CD4-positive, alpha-beta T cell treated with Interleukin-15 for 1 hour (primary cell): ENCODE measurements around the gene PTPRR.
"Not testable (repeated sequence)": the region's sequence is repeated elsewhere in the genome, so short reads cannot be mapped to it uniquely, and the experiment has no call there.

ENCODE experiments used
- DNase-seq: peaks from one replicate; pipeline ENCODE4 v3.0.0-alpha.2; 2020

Gene PTPRR

DNA sequence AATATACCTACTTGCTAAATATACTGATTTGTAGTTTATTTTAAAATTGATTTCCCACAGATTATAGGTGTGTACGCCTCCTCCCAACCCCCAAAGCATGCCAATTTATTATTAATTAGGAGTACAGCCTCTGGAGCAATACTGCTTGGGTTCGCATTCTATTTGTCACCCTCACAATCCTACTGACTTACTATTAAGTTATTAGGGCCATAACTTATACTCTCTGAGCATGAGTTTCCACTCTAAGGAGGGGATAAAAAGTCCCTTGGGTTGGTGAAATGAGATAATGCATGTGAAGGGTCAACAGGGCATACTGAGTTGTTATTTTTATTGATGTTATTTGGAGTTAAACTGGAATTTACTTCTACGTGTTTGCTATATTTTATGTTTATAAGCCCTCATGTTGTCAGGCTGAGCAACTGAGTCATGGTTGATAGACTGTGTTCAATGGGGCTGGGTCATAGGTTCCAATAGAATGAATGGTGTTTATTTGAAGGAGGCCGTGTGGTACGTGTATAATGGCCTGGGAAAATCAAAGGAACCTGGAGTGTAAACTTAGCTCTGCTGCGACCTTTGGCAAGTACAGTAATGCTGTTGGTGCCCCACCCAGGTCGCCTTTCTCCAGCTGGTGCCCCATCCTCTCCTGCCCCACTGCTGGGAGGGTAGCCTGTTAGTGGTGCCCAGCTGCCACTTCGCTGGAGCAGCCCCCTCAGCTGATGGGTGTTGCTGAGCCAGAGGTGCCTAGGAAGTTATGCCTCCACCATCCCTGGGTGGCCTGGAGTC is 184.0 kb downstream of the PTPRR start:
- DNase-seq: no peak

DNA sequence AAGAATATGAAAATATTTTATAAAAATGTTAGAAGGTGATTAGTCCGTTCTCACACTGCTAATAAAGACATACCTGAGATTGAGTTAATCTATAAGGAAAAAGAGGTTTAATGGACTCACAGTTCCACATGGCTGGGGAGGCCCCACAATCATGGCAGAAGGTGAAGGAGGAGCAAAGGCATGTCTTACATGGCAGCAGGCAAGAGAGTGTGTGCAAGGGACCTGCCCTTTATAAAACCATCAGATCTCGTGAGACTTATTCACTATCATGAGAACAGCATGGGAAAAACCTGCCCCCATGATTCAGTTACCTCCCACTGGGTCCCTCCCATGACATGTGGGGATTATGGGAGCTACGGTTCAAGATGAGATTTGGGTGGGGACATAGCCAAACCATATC is 185.3 kb downstream of the PTPRR start:
- DNase-seq: not testable (repeated sequence)

DNA sequence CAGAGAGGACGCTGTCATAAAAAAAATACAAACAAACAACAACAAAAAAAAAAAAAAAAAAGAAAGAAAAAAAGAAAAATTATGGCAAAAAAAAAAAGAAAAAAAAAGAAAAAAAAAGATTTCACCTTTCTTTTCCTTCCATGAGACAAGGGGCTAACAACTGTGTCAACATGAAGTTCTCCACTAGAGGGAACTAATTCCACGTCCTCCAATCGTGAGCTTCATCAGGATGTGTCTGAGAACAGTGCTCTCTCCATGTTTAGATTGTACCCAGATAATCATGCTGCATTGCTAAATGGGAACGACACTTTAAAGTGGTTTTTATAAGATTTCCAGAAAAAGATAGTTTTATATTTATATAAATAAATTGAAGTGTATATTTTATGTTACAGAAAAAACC is 187.2 kb downstream of the PTPRR start:
- no peak for DNase-seq

DNA sequence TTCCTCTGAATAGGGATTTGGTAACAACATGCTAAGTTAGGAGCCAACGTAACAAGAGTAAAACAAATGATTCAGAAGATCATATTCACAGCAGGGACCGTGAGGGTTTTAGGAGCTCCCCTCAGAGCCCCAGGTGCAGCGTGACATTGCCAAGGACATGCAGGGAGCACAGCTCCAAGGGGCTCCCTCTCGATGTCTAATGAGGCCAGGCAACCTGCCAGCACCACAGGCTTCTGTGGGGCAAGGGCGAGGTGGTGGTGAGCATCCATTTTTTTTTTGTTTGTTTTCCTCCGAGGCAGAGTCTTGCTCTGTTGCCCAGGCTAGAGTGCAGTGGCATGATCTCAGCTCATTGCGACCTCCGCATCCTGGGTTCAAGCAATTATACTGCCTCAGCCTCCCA is 188.3 kb downstream of the PTPRR start:
- no peak for DNase-seq

DNA sequence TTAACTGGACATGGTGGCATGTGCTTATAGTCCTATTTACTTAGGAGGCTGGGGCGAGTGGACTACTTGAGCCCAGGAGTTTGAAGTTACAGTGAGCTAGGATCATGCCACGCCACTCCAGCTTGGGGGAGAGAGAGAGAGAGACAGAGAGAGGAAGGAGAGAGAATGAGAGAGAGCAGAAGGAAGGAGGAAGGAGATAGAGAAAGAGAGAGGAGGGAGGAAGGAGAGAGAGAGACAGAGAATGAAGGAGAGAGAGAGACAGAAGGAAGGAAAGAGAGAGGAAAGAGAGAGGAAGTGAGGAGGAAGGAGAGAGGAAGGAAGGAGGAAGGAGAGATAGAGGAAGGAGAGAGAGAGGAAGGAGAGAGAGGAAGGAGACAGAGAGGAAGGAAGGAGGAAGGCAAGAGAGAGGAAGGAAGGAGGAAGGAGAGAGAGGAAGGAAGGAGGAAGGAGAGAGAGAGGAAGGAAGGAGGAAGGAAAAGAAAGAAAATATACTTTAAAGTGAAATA is 189.8 kb downstream of the PTPRR start:
- no peak for DNase-seq

DNA sequence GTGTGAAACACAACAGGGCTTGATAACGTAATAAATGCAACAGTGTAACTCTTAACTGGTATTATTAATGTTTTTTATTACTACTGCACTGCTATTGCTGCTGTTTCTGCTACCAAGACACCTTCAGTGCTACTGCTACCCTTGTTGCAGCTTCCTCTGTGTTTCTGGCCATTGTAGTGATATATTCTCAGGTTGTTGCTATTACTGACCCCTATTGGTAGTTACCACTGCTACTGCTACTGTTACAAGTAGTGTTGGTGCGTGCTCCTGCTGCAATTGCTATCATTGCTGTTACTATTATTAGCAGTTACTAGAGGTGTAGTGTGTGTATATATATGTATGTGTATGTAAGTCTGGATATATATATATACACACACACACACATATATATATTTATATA is 196.1 kb downstream of the PTPRR start:
- no peak for DNase-seq

DNA sequence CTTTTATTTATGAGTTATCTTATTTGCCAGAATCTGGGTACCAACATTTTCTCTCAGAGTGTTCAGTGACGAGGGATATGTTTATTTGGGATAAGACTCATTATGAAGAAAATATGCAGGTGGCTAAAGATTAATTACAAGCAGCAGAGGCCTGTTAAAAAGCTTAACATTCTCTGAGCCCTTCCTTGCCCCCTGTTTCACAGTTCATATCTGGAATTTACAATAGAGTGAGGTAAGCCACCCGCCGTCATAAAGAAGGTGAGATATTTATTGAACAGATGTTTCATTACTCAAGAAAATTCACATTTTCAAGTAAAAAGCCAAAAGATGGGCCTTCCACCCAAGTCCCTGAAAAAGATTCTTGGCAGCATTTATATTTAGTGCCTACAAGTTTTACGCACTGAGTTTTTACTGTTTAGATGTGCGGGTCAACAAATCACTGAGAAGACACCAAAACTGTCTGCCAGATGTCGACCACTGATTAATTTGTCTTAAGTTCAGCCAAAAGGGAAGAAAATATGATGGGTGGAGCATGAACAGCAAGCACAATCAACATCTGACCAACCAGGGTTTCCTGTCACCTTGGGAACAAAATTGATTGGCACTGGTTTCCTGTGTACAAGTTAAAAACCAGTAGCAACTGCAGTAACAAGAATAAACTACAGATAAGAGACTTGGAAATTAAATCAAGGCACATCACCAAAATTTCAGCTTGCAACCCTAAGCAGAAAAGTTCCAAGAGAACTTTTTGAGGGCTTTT is 197.8 kb downstream of the PTPRR start:
- no peak for DNase-seq

DNA sequence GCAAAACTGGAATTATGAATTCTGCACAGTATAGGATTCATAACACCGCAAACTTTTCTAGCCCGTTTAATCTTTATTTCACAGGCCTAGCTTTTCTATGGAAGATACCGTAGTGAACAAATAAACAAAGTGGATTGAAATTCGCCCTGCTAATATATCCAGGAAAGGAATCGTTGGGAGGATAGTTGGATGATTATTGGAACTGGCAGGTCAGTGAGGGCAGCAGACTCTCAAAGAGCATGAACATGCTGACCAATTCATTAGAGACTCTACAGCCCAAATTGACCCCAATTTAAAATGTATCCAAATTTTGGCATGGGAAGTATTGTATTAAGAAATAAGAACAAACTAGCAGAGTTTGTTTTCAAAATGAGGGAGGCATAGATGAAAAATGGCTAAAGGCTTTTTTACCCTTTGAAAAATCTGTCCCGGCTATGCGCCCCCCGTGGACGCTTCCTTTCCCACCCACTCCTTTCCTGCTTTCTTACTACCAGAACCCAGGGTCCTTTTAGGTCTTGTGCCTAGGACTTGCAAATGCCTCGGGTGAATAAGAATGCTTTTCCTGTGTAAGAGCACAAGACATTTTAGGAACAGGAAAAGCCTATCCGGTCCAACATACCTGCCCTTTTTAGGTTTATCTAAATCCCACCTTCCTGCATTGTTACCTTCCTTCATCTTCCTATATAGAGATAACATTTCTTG is 198.7 kb downstream of the PTPRR start:
- no peak for DNase-seq

DNA sequence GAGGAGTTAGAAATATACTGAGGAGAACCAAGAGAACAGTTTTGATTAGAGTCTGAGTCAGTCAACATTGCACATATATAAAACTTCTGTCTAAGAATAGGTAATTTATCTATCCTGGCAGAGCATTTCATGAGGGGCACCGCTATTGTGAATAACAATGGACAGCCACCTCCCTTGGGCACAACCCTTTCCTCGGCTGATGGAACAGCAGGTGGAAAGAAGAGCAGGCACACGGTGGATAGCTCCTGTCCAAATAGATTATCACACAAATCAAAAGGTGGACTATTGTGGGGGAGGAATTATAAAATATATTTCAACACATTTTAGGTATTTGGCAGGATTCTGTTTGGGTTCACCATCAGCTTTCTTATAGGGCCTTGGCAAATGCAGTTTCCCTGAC is 199.3 kb downstream of the PTPRR start:
- DNase-seq: no peak

DNA sequence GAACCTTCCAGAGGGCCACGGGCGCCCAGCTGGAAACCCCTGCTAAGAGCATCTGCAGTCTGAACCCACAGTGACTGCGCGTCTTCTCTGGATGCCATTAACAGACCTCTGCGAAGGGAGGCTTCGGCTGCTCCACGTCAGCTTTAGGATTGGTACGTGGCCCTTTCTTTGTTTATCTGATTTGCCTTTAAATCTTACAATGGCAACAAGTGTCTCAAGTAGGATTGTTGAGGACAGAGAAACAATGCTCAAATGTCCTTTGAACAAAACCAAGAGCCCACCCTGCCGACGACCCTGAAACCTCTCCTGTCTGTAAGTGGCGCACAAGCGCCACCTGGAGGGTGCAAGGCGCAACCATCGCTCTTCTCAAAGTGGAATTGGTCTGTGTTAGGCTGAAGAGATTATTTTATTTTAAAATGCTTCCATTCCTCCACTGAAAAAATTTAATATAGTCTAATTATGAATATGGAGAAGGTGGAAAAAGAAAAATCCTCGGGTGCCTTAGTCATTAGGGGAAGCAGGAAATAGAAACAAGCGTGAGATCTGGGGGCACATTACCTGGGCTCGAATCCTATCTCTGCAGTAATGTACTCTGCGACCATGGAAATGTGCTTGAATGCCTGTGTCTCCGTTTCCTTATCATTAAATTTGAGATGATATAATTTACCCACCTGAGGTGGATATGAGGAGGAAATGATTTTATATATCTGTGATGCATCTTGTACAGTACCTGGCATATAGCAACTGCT is 200.7 kb downstream of the PTPRR start:
- DNase-seq: no peak

DNA sequence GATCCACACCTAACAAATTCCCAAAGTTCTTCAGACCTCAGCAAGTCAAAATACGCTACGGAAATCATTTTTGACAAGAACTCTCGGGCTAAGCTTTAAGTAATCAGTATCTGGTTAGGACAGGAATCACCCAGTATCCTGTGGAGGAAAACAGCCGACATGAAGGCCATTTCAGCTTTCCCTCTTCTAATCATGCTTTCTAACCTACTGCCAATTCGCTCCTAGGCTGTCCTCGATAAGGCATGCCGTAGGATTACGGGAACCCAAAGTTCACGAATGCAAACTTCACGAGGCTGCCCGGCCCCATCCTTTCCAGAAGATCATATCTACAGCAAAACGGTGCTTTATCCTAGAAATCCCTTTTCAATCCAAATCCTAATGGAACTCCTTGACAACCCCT is 201.5 kb downstream of the PTPRR start:
- no peak for DNase-seq

DNA sequence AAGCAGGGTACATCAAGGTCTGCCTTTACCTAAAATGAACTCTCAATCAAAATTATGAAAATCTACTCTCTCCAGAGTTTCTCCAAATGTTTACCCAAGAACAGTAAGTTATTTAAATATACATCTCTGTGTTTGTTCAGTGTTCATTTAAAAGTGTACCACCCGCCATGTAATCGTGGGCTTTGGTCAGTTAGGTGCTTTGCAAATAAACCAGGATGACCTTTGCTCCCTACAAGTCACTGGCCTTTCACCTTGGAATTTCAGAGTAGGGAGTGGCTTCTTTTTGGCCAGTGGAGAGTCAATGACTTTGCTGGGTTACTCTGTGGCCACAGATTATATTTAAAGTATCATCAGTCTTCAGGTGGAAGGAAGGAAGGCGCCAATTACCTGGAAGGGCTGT is 208.7 kb downstream of the PTPRR start:
- no peak for DNase-seq

DNA sequence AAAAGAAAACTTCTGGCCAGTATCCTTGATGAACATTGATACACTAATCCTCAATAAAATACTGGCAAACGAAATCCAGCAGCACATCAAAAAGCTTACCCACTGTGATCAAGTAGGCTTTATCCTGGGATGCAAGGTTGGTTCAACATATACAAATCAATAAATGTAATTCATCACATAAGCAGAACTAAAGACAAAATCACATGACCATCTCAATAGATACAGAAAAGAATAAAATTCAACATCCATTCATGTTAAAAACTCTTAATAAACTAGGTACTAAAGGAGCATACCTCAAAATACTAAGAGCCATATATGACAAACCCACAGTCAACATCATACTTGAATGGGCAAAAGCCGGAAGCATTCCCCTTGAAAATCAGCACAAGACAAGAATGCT is 211.5 kb downstream of the PTPRR start:
- DNase-seq: no peak

DNA sequence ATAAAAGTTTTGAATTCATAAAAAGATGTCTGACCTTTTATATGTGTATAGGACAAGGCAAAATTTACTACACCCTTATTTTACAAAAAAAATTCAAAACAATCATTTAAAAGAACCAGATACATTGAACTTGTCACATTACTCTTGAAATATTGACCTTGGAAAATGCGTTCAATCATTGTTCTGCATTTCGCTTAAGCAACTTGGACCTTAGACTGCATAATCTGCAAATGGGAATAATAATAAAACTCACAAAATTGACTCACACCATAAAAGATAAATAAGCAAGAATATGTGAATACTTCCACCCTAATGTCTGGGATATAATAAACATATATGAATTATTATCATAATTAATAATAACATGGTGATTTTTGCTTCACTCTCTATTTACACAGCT is 213.9 kb downstream of the PTPRR start:
- DNase-seq: no peak

DNA sequence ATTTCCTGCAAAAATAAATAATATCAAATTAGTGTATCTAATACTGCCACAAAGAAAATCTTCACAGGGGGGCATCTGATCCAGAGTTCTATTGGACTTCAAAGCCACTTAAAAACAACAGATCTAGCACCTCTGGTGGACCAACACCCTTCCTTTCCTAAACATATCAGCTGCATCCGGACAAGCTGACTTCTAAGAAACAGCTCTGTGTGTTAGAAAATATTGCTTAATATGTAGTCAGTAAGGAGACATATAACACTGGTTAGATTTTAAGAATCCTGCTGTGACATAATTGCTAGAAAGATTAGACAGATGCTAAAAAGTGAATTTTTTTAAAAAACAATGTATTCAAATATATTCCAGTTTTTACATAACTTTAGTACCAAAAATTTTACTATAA is 222.2 kb downstream of the PTPRR start:
- no peak for DNase-seq

DNA sequence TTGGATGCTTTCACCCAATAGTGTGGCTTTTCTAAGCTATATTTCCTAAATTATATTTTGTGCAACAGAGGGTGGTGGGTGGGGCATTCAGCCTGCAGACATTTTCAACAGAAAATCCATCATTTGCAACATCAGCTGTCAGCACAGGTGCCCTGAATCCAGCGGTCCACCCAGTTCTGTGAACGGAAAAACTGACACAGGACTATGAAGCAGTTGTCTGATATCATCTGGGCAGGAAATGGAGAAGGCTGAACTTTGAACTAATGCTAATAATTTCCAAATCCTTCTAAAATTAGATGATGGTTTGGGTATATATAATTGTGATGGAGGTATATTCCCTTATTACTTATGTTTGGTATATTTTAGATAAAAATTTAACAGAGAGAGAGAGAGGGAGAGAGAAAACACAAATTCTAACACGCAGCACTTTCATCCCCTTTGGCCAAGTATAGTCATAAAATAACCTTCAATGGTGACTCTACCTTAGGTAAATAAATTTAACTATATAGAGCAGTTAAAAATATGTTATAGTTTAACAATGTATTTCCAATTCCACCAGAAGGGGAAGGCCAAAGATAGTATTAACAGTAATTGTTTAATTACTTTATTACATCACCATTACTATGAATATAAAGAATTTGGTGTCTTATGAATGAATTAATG is 225.0 kb downstream of the PTPRR start:
- DNase-seq: no peak

DNA sequence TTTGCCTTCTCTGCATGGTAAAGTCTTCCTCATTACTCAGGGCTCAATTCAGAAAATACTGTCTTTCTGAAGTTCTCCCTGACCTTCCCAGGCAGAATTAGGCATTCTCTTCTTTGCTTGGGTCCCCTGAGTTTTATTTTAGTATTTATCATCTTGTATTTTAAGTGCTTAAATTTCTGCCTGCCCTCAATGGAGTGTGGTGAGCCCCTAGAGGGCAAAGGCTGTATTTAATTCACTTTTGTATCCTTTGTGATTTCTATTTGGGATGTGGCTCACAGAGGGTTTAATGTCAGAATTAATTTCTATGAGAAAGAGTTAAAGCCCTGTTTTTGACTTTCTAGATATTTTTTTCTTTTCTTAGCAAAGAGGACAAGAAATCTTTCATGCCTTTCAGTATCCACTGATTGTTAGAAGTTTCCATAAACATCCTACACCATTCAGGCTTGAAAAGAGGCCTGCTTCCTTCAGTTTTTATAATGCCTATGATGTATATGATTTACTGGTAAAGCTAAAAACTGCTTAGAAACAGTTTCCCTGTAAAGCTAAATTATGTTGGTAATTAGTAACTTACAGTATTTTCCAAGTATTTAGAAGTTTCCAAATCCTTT is 227.8 kb downstream of the PTPRR start:
- no peak for DNase-seq

DNA sequence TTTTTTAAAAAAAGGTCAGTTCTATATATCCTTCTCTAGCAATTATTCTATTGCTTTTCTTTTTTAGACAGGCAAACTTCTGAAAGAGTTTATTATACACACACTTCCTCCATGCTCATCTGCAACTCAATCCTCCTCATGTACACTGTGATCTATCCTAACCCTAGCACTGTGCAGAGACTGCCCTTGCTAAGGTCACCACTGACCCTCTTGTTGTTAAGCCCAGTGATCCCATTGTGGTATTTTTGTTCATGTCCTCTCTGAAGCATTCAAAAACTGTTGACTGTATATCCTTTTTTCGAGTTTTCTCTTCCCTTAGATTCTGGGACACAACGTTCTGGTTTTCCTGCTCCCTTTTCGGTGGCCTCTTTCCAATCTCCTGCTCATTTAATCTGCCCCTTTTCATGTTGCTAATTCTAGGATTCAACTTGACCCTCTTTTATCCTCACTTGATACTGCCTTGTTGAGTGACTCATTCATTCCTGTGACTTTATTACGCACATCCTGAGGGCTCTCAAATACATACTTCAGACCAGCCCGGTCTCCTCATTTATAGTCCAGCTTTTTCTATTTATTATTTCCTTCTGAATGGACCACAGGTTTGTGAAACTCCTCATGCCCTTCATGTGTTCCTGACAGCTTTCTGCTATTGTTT is 229.4 kb downstream of the PTPRR start:
- DNase-seq: no peak

DNA sequence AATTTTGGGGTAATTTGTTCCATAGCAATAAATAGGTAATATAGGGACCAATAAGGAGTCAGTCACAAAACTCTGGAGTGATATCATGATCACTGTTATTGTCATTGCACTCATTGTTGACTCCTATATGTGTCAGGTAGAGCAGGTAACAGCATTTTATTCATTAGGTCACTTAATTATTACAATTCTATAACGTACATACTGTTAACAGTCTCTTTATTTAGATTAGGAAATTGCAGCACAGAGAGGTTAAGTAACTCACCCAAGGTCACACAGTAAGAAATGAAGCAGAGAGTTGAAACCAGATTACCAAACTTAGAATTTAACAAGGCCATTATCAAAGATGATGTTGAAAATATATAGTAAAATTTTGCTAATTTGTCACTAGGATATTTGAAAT is 233.6 kb downstream of the PTPRR start:
- no peak for DNase-seq

DNA sequence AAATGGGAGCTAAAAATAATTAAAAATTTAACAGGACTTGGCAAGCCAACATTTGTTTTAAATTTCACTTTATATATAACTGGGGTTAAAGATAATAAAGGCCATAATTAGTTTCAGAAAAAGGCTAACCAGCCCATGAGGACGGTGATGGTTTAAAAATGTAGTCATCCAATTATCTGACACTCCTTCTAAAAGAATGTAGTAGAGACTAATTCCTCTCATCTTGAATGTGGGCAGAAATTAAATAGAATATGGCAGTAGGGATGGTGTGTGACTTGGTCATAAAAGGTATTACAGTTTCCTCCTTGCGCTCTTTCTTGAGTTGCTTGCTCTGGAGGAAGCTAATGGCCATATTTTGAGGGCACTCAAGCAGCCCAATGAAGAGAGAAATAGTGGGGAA is 234.2 kb downstream of the PTPRR start:
- no peak for DNase-seq

DNA sequence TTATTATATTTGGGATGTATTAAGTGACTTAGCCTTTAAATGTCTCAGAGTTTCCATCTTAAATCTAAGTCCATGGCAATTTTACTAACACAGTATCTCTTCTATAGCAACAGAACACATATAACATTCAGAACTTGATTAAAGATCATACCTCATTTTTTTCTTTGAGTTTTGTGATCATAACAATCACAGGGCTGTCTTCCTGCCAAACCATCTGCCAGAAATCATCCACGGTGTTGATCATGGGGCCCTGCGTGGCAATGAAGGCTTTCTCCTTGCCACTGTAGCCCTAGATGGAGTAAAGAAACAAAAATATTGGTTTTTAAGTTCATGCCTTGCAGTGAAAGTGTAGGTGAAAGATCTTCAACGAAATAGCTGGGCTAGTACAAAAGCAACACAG is 236.6 kb downstream of the PTPRR start:
- DNase-seq: no peak

DNA sequence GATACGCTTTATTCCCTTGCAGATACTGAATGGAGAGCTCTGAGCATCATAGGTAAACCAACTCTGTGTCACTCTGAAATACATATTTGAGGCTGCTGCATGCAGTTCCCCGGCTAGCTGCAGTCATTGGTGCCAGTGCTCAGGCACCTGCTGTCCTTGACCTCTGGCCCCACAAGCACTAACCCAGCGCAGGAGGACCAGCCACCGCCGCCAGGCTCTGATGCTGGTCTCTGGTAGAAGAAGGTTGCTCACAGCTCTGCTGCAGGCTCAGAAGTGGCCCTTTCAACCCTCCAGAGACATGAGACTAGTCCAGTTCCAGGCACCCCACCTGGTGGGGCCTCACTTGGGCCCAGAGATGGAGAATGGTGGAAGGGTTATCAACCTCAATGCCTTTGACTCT is 248.8 kb downstream of the PTPRR start:
- DNase-seq: no peak
